ENCODE results near the gene RHD.

- TF ChIP-seq POLR2A (IDR thresholded peaks at IDR 0.05; ENCODE audit: low read depth, low read length) (no peak), CTCF (conservative IDR thresholded peaks at IDR 0.05; ENCODE audit: low read depth, low read length) (no peak), RCOR1 (IDR thresholded peaks at IDR 0.05; ENCODE audit: insufficient replicate concordance, low read length) (no peak), NFE2L2 (IDR thresholded peaks at IDR 0.05; ENCODE audit: low read depth, low read length) (no peak), CEBPB (IDR thresholded peaks at IDR 0.05; ENCODE audit: low read depth, low read length) (no peak), USF2 (IDR thresholded peaks at IDR 0.05; ENCODE audit: low read depth, low read length) (no peak), SMC3 (IDR thresholded peaks at IDR 0.05; ENCODE audit: low read depth, low read length) (no peak)
These were observed 16.4 kb upstream of the RHD start for GRCh38 chr1:25255706-25256577.

Measured in IMR-90 (cell line).